GM12878 (cell line): Measurements from ENCODE around the gene TRAPPC4. TPM values are rescaled to one million over a fixed set of nuclear protein-coding genes. Genes with fewer than 3 reads are reported as not detected.

Source experiments
- ATAC-seq: fragments of 200-7000 bp; cut with Tn5 transposase; 3 replicates; pipeline ENCODE4 v1.9.1; 2020; ENCODE audit warnings: mild to moderate bottlenecking, moderate library complexity
- BruUV-seq: library from RNA; stranded (reverse); fragments of 400-500 nt; replicated peaks from 2 replicates; lab custom pipeline; 2021; lab: Mats Ljungman, UMichigan
- CTCF ChIA-PET: fragments of 300-600 bp; sonication (Branson Sonifier 250); formaldehyde crosslinking; extraction: SDS; loops from one replicate; lab custom pipeline; 2021; ENCODE audit warnings: inconsistent platforms; lab: Yijun Ruan, JAX
- POLR2A ChIA-PET: fragments of 350-600 bp; formaldehyde crosslinking; extraction: SDS; loops from one replicate; lab custom pipeline; 2021; ENCODE audit warnings: inconsistent platforms; lab: Charles Lee
- RAD21 ChIA-PET: fragments of 300-600 bp; sonication (Branson Sonifier 250); formaldehyde crosslinking; loops from one replicate; lab custom pipeline; 2023; ENCODE audit warnings: antibody characterized with exemption; ENCODE audit not compliant: unreplicated experiment; lab: Charles Lee
- SMC1A ChIA-PET: fragments of 300-600 bp; sonication (Branson Sonifier 250); formaldehyde crosslinking; loops from one replicate; lab custom pipeline; 2023; ENCODE audit not compliant: unreplicated experiment, uncharacterized antibody; lab: Charles Lee
- DNase-seq: peaks from one replicate; pipeline ENCODE4 v3.0.0-alpha.2; 2011; ENCODE audit warnings: low read depth, low spot score
- FAIRE-seq: peaks from 3 replicates; lab custom pipeline; 2011; peaks lifted over from hg19 to GRCh38; lab: Jason Lieb, UNC
- H2AFZ ChIP-seq: 2 replicates; pipeline ENCODE4 v1.6.0; 2011; ENCODE audit warnings: low read depth, low read length, control low read depth; ENCODE audit not compliant: control insufficient read depth
- H3K27ac ChIP-seq: 2 replicates; pipeline ENCODE4 v1.5.1; 2011; ENCODE audit warnings: control low read depth; ENCODE audit not compliant: control insufficient read depth, insufficient read depth
- H3K27me3 ChIP-seq, 2 experiments: replicated peaks in 1 of 2; 2 replicates each; pipeline versions ENCODE4 v1.6.0 to v1.6.1; 2011; ENCODE audit warnings: low read length in 1 of 2; ENCODE audit not compliant: control insufficient read depth in 2 of 2, insufficient read depth in 2 of 2
- H3K36me3 ChIP-seq, 2 experiments: 2 replicates each; pipeline ENCODE4 v1.5.1; 2011; ENCODE audit warnings: low read length in 1 of 2; ENCODE audit not compliant: control insufficient read depth in 2 of 2, insufficient read depth in 2 of 2
- H3K4me1 ChIP-seq: 2 replicates; pipeline ENCODE4 v1.6.1; 2011; ENCODE audit warnings: mild to moderate bottlenecking, low read length, moderate library complexity, mixed read lengths; ENCODE audit not compliant: control insufficient read depth, insufficient read depth
- H3K4me2 ChIP-seq: 2 replicates; pipeline ENCODE4 v1.6.0; 2011; ENCODE audit warnings: control low read depth; ENCODE audit not compliant: control insufficient read depth, insufficient read depth
- H3K4me3 ChIP-seq: fragments of 200-600 bp; sonication (generic); 2 replicates; pipeline ENCODE4 v1.5.1; 2016
- H3K79me2 ChIP-seq: 2 replicates; pipeline ENCODE4 v1.6.0; 2011; ENCODE audit warnings: low read length; ENCODE audit not compliant: control insufficient read depth, insufficient read depth
- H3K9ac ChIP-seq: 2 replicates; pipeline ENCODE4 v1.8.0; 2011; ENCODE audit warnings: low read length, control low read depth, mixed read lengths; ENCODE audit not compliant: control insufficient read depth, insufficient read depth
- H3K9me3 ChIP-seq: replicated peaks from 3 replicates; pipeline ENCODE4 v1.5.1; 2011; ENCODE audit warnings: mild to moderate bottlenecking, low read length; ENCODE audit not compliant: control insufficient read depth, insufficient read depth
- H4K20me1 ChIP-seq: 2 replicates; pipeline ENCODE4 v1.6.0; 2011; ENCODE audit not compliant: control insufficient read depth, insufficient read depth
- BACH1 ChIP-seq: fragments of 450-650 bp; IDR thresholded peaks from 2 replicates; pipeline ENCODE4 v1.6.1; 2017; ENCODE audit warnings: mild to moderate bottlenecking, borderline replicate concordance
- EP300 ChIP-seq, 2 experiments: fragments of 150-350 bp in 1 of 2; IDR thresholded peaks; 2 replicates each; pipeline ENCODE4 v1.6.1; 2011 to 2012; ENCODE audit warnings: low read depth in 2 of 2, low read length in 2 of 2, borderline replicate concordance in 1 of 2, improper control_type of control experiment in 1 of 2, inconsistent platforms in 1 of 2; ENCODE audit not compliant: control insufficient read depth in 1 of 2
- HDAC6 ChIP-seq: fragments of 200-600 bp; sonication (generic); IDR thresholded peaks from one replicate; pipeline ENCODE4 v1.8.0; 2017; ENCODE audit warnings: antibody characterized with exemption; ENCODE audit not compliant: unreplicated experiment
- HDGF ChIP-seq: fragments of 450-650 bp; IDR thresholded peaks from 2 replicates; pipeline ENCODE4 v1.6.1; 2016; ENCODE audit warnings: antibody characterized with exemption
- KAT2A ChIP-seq: conservative IDR thresholded peaks from 2 replicates; pipeline ENCODE4 v1.6.1; 2011; ENCODE audit warnings: low read depth, low read length; ENCODE audit not compliant: control insufficient read depth
- MYB ChIP-seq: fragments of 150-350 bp; IDR thresholded peaks from 2 replicates; pipeline ENCODE4 v1.6.1; 2014; ENCODE audit warnings: mild to moderate bottlenecking, low read depth, low read length, borderline replicate concordance
- NRF1 ChIP-seq: conservative IDR thresholded peaks from 2 replicates; pipeline ENCODE4 v1.6.1; 2011; ENCODE audit warnings: mild to moderate bottlenecking, low read depth, low read length, improper control_type of control experiment
- PML ChIP-seq: IDR thresholded peaks from 2 replicates; pipeline ENCODE4 v1.6.1; 2012; ENCODE audit warnings: low read length, inconsistent platforms
- POLR2A ChIP-seq: IDR thresholded peaks from 2 replicates; pipeline ENCODE4 v1.6.1; 2011; ENCODE audit warnings: low read depth, mild to moderate bottlenecking, low read length
- RAD51 ChIP-seq: fragments of 450-650 bp; IDR thresholded peaks from 2 replicates; pipeline ENCODE4 v1.6.1; 2016; ENCODE audit warnings: moderate library complexity, mild to moderate bottlenecking, inconsistent platforms
- TAF1 ChIP-seq: IDR thresholded peaks from 2 replicates; pipeline ENCODE4 v1.6.1; 2011; ENCODE audit warnings: mild to moderate bottlenecking, low read depth, low read length, borderline replicate concordance
- ZBED1 ChIP-seq: IDR thresholded peaks from 2 replicates; pipeline ENCODE4 v1.6.1; 2016; ENCODE audit warnings: borderline replicate concordance
- ZNF622 ChIP-seq: fragments of 450-650 bp; IDR thresholded peaks from 2 replicates; pipeline ENCODE4 v1.6.1; 2017; ENCODE audit warnings: mild to moderate bottlenecking, inconsistent platforms
- WGBS: methylation state at CpG from one replicate; pipeline ENCODE4 v1.1.6; 2016; ENCODE audit warnings: low lambda C conversion rate; ENCODE audit not compliant: insufficient replicate concordance, insufficient coverage; ENCODE audit errors: missing lambda C conversion rate; 5-methylcytosine and 5-hydroxymethylcytosine counted together
- in situ Hi-C: fragments of 300-500 bp; cut with MboI; formaldehyde crosslinking; loops from 9 replicates; pipeline ENCODE4 v1.14.3; 2018; ENCODE audit warnings: mixed read lengths
- intact Hi-C: fragments of 100-400 bp; cut with micrococcal nuclease; formaldehyde crosslinking; loops from one replicate; pipeline ENCODE4 v1.14.2; 2022; ENCODE audit not compliant: unreplicated experiment
- polyA plus RNA-seq, 11 experiments: library from polyadenylated mRNA; depleted of rRNA in 4 of 11; unstranded in 6 of 11; stranded (reverse) in 5 of 11; fragments of >200 nt; fragmentation: Nextera tagmentation in 4 of 11; fragmentation: Illumina TruSeq in 1 of 11; extraction: Ambion mirVana in 4 of 11; extraction: Trizol in 1 of 11; gene quantifications; 1 replicate in 1 of 11; 2 replicates in 10 of 11; pipeline versions ENCODE4 v1.2.1 to v1.2.3, GENCODE V29; 2011 to 2016; ENCODE audit warnings: inconsistent platforms in 2 of 11, missing spikeins in 2 of 11, low read depth in 1 of 11
- total RNA-seq, 4 experiments: library from RNA; depleted of rRNA in 3 of 4; stranded (reverse); fragments of >200 nt in 3 of 4; fragmentation: Illumina TruSeq in 1 of 4; extraction: Trizol in 1 of 4; gene quantifications; 2 replicates each; pipeline versions ENCODE4 v1.2.1 to v1.2.3, GENCODE V29; 2013 to 2021
- TF ChIP-seq, protein P1 (sequence below): IDR thresholded peaks from 2 replicates; pipeline ENCODE4 v1.6.1; 2011; ENCODE audit warnings: borderline replicate concordance, low read depth, mild to moderate bottlenecking, moderate library complexity, mixed read lengths, low read length; ENCODE audit not compliant: insufficient read depth; ENCODE audit errors: extremely low read length
- TF ChIP-seq, protein P2 (sequence below): IDR thresholded peaks from 2 replicates; pipeline ENCODE4 v1.6.1; 2012; ENCODE audit warnings: low read depth, low read length, improper control_type of control experiment
- TF ChIP-seq, protein P3 (sequence below): fragments of 450-650 bp; IDR thresholded peaks from 2 replicates; pipeline ENCODE4 v1.6.1; 2017; ENCODE audit warnings: borderline replicate concordance

Gene TRAPPC4
- total and polyA plus RNA-seq, 10 of the 15 experiments (the other 5 are each of a cell fraction or from before 2014, with no cell fraction given), result 61.6 to 231 (median 98.8) TPM

DNA sequence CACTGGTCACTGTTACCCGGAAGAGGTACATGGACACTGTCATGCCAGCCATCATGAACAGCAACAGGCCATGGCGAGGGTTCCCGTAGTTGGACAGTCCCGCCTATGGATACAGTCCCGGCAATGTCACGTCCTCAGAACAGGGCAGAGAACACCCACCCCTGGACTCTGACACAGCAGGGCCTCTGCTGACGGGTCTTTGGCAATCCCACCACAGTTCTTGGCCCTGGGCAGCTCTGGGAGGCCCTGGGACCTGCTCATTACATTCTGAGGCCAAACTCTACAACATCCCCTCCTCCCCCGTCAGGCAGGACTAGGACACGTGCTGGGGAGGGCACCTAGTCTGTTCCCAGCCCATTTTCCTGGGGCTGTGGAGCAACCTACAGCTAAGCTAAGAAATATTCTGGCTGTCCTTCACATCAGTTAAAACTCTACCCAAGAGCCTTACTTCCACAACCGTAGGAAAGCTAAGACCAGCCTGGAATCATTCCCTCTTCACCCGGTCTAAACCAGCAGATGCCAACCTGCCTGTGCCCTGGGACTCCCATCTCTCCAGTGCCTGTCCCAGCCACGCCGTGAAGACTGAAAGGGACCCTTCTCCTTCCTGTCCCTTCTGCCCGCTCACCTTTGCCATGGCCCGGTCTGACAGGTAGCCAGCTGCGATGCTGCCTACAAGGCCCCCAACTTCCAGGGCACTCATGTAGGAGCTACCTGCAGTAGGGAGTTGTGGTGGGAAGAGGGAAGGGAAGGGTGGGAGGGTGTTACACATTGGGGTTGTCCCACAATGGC is 7.6 kb downstream of the TRAPPC4 start:
- no peak for DNase-seq
- Histone ChIP-seq H3K27ac (no peak overlapping the region), H3K9me3 (no peaks in the 10 kb centered on the region), H3K27me3 (no peaks in the 10 kb centered on the region), H3K9ac (no peak overlapping the region), H3K4me2 (no peak overlapping the region), H3K79me2 (peaks cover 16% of the 10 kb centered on the region), H3K4me1 (peaks cover 14% of the 10 kb centered on the region), H3K4me3 (no peak overlapping the region), H4K20me1 (no peaks in the 10 kb centered on the region), H2AFZ (no peak overlapping the region), H3K36me3 (peaks cover 5 to 9% of the 10 kb centered on the region in 2 experiments; a peak in 3 of 4 replicates)
- BruUV-seq, result no TSS peak
- 97% methylated on average over 16 of the region's 16 CpGs for WGBS
- intact Hi-C loops, result no loop called here
- ChIA-PET RAD21 (no interaction called here), POLR2A (no interaction called here), SMC1A (no interaction called here), CTCF (no interaction called here)
- ATAC-seq, result no peak
- TF ChIP-seq POLR2A, result peak; percentile 22; the same call in 1 of the 2 replicates
- no peak for TF ChIP-seq KAT2A
- in situ Hi-C loops, result no loop called here
- no peak for FAIRE-seq

DNA sequence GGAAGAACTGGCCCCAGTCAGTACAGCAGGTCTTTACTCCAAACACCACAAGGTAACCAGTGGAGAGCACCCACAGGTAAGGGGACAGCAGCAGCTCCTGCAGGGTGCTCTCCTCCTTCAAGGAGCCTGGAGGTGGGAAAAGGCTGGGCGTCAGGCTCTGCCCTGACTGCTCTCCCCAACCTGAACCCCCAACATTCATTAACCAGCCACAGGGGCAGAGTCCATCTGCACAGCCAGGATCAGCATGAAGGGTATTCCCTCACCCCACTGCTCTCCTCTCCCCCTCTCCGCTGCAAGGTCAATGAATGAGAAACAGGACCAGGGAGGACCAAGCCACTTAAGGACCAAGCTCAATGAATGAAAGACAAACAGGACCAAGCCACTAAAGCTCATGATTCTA is 8.4 kb downstream of the TRAPPC4 start:
- POLR2A ChIA-PET, result interaction anchor here (1.2 to 2.3 kb wide), 2 partner anchors 8 to 10 kb away, joined by 4 to 9 read pairs; partner anchors contain the start of genes RPS25 and TRAPPC4
- RAD21 ChIA-PET, result no interaction called here
- WGBS, result 94% methylated on average over 2 of the region's 2 CpGs

More for the DNA sequence above, 8.4 kb downstream of the TRAPPC4 start:
- Histone ChIP-seq H3K9me3 (no peaks in the 10 kb centered on the region), H3K27me3 (no peaks in the 10 kb centered on the region), H3K27ac (no peak overlapping the region), H3K4me2 (no peak overlapping the region), H3K4me1 (peaks cover 14% of the 10 kb centered on the region), H4K20me1 (no peaks in the 10 kb centered on the region), H3K4me3 (no peak overlapping the region), H3K79me2 (peaks cover 13% of the 10 kb centered on the region), H2AFZ (no peak overlapping the region), H3K9ac (no peak overlapping the region), H3K36me3 (peaks cover 5 to 8% of the 10 kb centered on the region in 2 experiments; a peak in 3 of 4 replicates)
- ChIA-PET CTCF (no interaction called here), SMC1A (interaction anchor here (4.9 kb wide), 1 partner anchor 10 kb away, joined by 40 read pairs; the partner anchor contains the start of genes RPS25 and TRAPPC4)
- FAIRE-seq (no peak), DNase-seq (no peak), ATAC-seq (no peak)
- intact Hi-C loops, result no loop called here
- no peak for TF ChIP-seq ZNF622
- no peak for TF ChIP-seq ZBED1
- TF ChIP-seq NRF1, result no peak
- TF ChIP-seq, protein P1, sequence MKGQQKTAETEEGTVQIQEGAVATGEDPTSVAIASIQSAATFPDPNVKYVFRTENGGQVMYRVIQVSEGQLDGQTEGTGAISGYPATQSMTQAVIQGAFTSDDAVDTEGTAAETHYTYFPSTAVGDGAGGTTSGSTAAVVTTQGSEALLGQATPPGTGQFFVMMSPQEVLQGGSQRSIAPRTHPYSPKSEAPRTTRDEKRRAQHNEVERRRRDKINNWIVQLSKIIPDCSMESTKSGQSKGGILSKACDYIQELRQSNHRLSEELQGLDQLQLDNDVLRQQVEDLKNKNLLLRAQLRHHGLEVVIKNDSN, result no peak
- no peak for TF ChIP-seq TAF1
- TF ChIP-seq EP300 (IDR thresholded peaks at IDR 0.05; ENCODE audit: borderline replicate concordance in 1 of 2, control insufficient read depth in 1 of 2, low read depth in 2 of 2, low read length in 2 of 2), result no peak
- TF ChIP-seq HDGF, result no peak
- TF ChIP-seq, protein P2, sequence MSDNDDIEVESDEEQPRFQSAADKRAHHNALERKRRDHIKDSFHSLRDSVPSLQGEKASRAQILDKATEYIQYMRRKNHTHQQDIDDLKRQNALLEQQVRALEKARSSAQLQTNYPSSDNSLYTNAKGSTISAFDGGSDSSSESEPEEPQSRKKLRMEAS, result no peak
- TF ChIP-seq, protein P3, sequence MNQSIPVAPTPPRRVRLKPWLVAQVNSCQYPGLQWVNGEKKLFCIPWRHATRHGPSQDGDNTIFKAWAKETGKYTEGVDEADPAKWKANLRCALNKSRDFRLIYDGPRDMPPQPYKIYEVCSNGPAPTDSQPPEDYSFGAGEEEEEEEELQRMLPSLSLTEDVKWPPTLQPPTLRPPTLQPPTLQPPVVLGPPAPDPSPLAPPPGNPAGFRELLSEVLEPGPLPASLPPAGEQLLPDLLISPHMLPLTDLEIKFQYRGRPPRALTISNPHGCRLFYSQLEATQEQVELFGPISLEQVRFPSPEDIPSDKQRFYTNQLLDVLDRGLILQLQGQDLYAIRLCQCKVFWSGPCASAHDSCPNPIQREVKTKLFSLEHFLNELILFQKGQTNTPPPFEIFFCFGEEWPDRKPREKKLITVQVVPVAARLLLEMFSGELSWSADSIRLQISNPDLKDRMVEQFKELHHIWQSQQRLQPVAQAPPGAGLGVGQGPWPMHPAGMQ, result no peak
- TF ChIP-seq MYB, result no peak
- no peak for TF ChIP-seq HDAC6
- no peak for TF ChIP-seq BACH1
- no peak for TF ChIP-seq PML
- no peak for TF ChIP-seq RAD51
- no TSS peak for BruUV-seq
- in situ Hi-C loops, result no loop called here
